ENCODE measurements around the gene GASK1A.

GASK1A gene

GRCh38 chr3:43031485-43031884 lies 52.4 kb downstream of the GASK1A start:
- POLR2A ChIA-PET: no interaction called here
- DNase-seq (ENCODE audit: extremely low spot score): no peak
- no peak for TF ChIP-seq CTCF (IDR thresholded peaks at IDR 0.05; ENCODE audit: control extremely low read depth, extremely low read depth, low read depth, missing control alignments)
- CTCF ChIA-PET: no interaction called here

- POLR2A ChIA-PET: no interaction called here
- CTCF ChIA-PET: interaction anchor here (0.9 kb wide), 1 partner anchor 10 kb away, joined by 4 read pairs; no protein-coding TSS in a partner anchor
- no peak for DNase-seq (ENCODE audit: extremely low spot score)
- no peak for TF ChIP-seq CTCF (IDR thresholded peaks at IDR 0.05; ENCODE audit: control extremely low read depth, extremely low read depth, low read depth, missing control alignments)
Observed at GRCh38 chr3:43031889-43032545, 52.9 kb downstream of the GASK1A start.

GRCh38 chr3:43032646-43033628 lies 53.8 kb downstream of the GASK1A start:
- ChIA-PET POLR2A (no interaction called here), CTCF (interaction anchor here (0.9 kb wide), 1 partner anchor 11 kb away, joined by 4 read pairs; no protein-coding TSS in a partner anchor)
- no peak for DNase-seq (ENCODE audit: extremely low spot score)
- no peak for TF ChIP-seq CTCF (IDR thresholded peaks at IDR 0.05; ENCODE audit: control extremely low read depth, extremely low read depth, low read depth, missing control alignments)

- TF ChIP-seq CTCF (IDR thresholded peaks at IDR 0.05; ENCODE audit: control extremely low read depth, extremely low read depth, low read depth, missing control alignments): no peak
- no peak for DNase-seq (ENCODE audit: extremely low spot score)
- POLR2A ChIA-PET: no interaction called here
Observed at GRCh38 chr3:43034200-43034599, 55.1 kb downstream of the GASK1A start.

GRCh38 chr3:43034911-43035310 lies 55.8 kb downstream of the GASK1A start:
- CTCF ChIA-PET: interaction anchor here (1.4 kb wide), 1 partner anchor 16 kb away, joined by 3 read pairs; no protein-coding TSS in a partner anchor
- no peak for TF ChIP-seq CTCF (IDR thresholded peaks at IDR 0.05; ENCODE audit: control extremely low read depth, extremely low read depth, low read depth, missing control alignments)
- POLR2A ChIA-PET: no interaction called here
- DNase-seq (ENCODE audit: extremely low spot score): no peak

More at GRCh38 chr3:43034200-43034599, 55.1 kb downstream of the GASK1A start:
- CTCF ChIA-PET: interaction anchor here (0.8 to 1.4 kb wide), 2 partner anchors 15 to 69 kb away, joined by 3 read pairs; no protein-coding TSS in a partner anchor

GRCh38 chr3:43035801-43036365 lies 56.8 kb downstream of the GASK1A start:
- POLR2A ChIA-PET: no interaction called here
- no peak for TF ChIP-seq CTCF (IDR thresholded peaks at IDR 0.05; ENCODE audit: control extremely low read depth, extremely low read depth, low read depth, missing control alignments)
- DNase-seq (ENCODE audit: extremely low spot score): no peak
- CTCF ChIA-PET: interaction anchor here (0.7 kb wide), 1 partner anchor 35 kb away, joined by 3 read pairs; no protein-coding TSS in a partner anchor

All from GM10248 (cell line).